Suprapubic skin (tissue), 4 donors: ENCODE measurements around the gene SULT2B1.

Source experiments
- CTCF ChIP-seq, 2 donors: fragments of 200-600 bp in 1 of 2; fragments of 450-650 bp in 1 of 2; sonication (generic) in 1 of 2; IDR thresholded peaks; one replicate each; pipeline ENCODE4 v1.5.1; 2016 to 2019; ENCODE audit warnings: antibody characterized with exemption in 2 of 2, mild to moderate bottlenecking in 1 of 2, moderate library complexity in 1 of 2
- EP300 ChIP-seq: sonication (generic); formaldehyde crosslinking; IDR thresholded peaks from one replicate; pipeline ENCODE4 v1.6.1; 2017; ENCODE audit warnings: antibody characterized with exemption
- POLR2A ChIP-seq, 2 donors: fragments of 450-650 bp; IDR thresholded peaks; one replicate each; pipeline ENCODE4 v1.6.1; 2017; ENCODE audit warnings: antibody characterized with exemption in 2 of 2, mild to moderate bottlenecking in 2 of 2, moderate library complexity in 2 of 2
- POLR2AphosphoS5 ChIP-seq, 3 donors: sonication (generic); formaldehyde crosslinking; IDR thresholded peaks; one replicate each; pipeline ENCODE4 v1.6.1; 2017; ENCODE audit warnings: antibody characterized with exemption in 3 of 3

- TF ChIP-seq POLR2AphosphoS5 (IDR thresholded peaks at IDR 0.05) = no peak
- TF ChIP-seq CTCF (IDR thresholded peaks at IDR 0.05) = peak in 1 of 2 donors; percentile 8
- peak in 1 of 2 donors; percentile 31 for TF ChIP-seq POLR2A (IDR thresholded peaks at IDR 0.05)
- TF ChIP-seq EP300 = no peak
These were observed 86.2 kb downstream of the SULT2B1 start for GRCh38 chr19:48637948-48638830.
